ENCODE results near the gene ACOT6. TPM values are rescaled to one million over a fixed set of nuclear protein-coding genes. Genes with fewer than 3 reads are reported as not detected.
"Not testable (repeated sequence)": the region's sequence is repeated elsewhere in the genome, so short reads cannot be mapped to it uniquely, and the experiment has no call there.

Gene ACOT6
- total RNA-seq, 6 donors from 2014 or later: not detected

- DNase-seq: no peak
- H3K9me3 ChIP-seq: no peaks in the 10 kb centered on the region
- TF ChIP-seq, protein P1, sequence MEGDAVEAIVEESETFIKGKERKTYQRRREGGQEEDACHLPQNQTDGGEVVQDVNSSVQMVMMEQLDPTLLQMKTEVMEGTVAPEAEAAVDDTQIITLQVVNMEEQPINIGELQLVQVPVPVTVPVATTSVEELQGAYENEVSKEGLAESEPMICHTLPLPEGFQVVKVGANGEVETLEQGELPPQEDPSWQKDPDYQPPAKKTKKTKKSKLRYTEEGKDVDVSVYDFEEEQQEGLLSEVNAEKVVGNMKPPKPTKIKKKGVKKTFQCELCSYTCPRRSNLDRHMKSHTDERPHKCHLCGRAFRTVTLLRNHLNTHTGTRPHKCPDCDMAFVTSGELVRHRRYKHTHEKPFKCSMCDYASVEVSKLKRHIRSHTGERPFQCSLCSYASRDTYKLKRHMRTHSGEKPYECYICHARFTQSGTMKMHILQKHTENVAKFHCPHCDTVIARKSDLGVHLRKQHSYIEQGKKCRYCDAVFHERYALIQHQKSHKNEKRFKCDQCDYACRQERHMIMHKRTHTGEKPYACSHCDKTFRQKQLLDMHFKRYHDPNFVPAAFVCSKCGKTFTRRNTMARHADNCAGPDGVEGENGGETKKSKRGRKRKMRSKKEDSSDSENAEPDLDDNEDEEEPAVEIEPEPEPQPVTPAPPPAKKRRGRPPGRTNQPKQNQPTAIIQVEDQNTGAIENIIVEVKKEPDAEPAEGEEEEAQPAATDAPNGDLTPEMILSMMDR (IDR thresholded peaks at IDR 0.05): no peak
- TF ChIP-seq POLR2A (IDR thresholded peaks at IDR 0.05): no peak
- TF ChIP-seq POLR2AphosphoS5 (IDR thresholded peaks at IDR 0.05): no peak
- TF ChIP-seq EP300 (IDR thresholded peaks at IDR 0.05): no peak
- no peak overlapping the region for H3K4me3 ChIP-seq
- 79 to 87% methylated on average over 1 of the region's 1 CpG for WGBS, 2 donors
- no peak for ATAC-seq (ENCODE audit: low FRiP score in 2 of 2)
- H3K36me3 ChIP-seq: no peaks in the 10 kb centered on the region
- no peaks in the 10 kb centered on the region for H3K27me3 ChIP-seq
- H3K27ac ChIP-seq: no peak overlapping the region
- peaks cover 3 to 17% (median 9%) of the 10 kb centered on the region in 4 donors for H3K4me1 ChIP-seq
Measured at GRCh38 chr14:73588695-73589094, 23.6 kb upstream of the ACOT6 start.

GRCh38 chr14:73589116-73589515, 23.2 kb upstream of the ACOT6 start:
- DNase-seq (no peak), ATAC-seq (ENCODE audit: low FRiP score in 2 of 2) (no peak)
- TF ChIP-seq POLR2A (IDR thresholded peaks at IDR 0.05) (no peak), POLR2AphosphoS5 (IDR thresholded peaks at IDR 0.05) (no peak), EP300 (IDR thresholded peaks at IDR 0.05) (no peak)
- TF ChIP-seq, protein P1 (IDR thresholded peaks at IDR 0.05): no peak
- Histone ChIP-seq H3K4me3 (no peak overlapping the region), H3K36me3 (no peaks in the 10 kb centered on the region), H3K27ac (no peak overlapping the region), H3K4me1 (peaks cover 3 to 17% (median 9%) of the 10 kb centered on the region in 4 donors), H3K27me3 (no peaks in the 10 kb centered on the region), H3K9me3 (no peaks in the 10 kb centered on the region)
- WGBS, 2 donors: 78 to 83% methylated on average over 4 of the region's 4 CpGs

DNA sequence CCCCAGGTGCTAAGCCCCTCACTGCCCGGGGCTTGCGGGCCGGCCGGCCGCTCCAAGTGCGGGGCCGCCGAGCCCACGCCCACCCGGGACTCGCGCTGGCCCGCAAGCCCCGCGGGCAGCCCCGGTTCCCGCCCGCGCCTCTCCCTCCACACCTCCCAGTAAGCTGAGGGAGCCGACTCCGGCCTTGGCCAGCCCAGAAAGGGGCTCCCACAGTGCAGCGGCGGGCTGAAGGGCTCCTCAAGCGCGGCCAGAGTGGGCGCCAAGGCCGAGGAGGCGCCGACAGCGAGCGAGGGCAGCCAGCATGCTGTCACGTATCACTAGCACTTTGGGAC, 21.7 kb upstream of the ACOT6 start:
- not testable (repeated sequence) for ATAC-seq (ENCODE audit: low FRiP score in 2 of 2); H3K27me3 ChIP-seq; H3K36me3 ChIP-seq; H3K27ac ChIP-seq; H3K4me3 ChIP-seq; H3K9me3 ChIP-seq
- peaks cover 3 to 17% (median 9%) of the 10 kb centered on the region in 4 donors for H3K4me1 ChIP-seq
- 95 to 98% methylated on average over 16 to 28 of the region's 32 CpGs for WGBS, 2 donors
- DNase-seq: peak in 1 of 2 donors; percentile 72

- H3K27me3 ChIP-seq: no peaks in the 10 kb centered on the region
- H3K36me3 ChIP-seq: no peaks in the 10 kb centered on the region
- H3K4me1 ChIP-seq: peaks cover 3 to 17% (median 9%) of the 10 kb centered on the region in 4 donors
- ATAC-seq (ENCODE audit: low FRiP score in 2 of 2): peak; percentile 84 to 93
- TF ChIP-seq POLR2AphosphoS5 (IDR thresholded peaks at IDR 0.05) (no peak), POLR2A (IDR thresholded peaks at IDR 0.05) (peak in 1 of 4 donors; percentile 42), EP300 (IDR thresholded peaks at IDR 0.05) (no peak)
- TF ChIP-seq, protein P1 (IDR thresholded peaks at IDR 0.05): peak in 3 of 6 experiments; percentile 27 to 56 (median 34)
- no peaks in the 10 kb centered on the region for H3K9me3 ChIP-seq
- peak; percentile 23 to 92 for DNase-seq
- peak within 1 kb of the TSS; percentile 62 to 79 (median 70) for H3K4me3 ChIP-seq
- peak within 1 kb of the TSS in 3 of 4 donors; percentile 46 to 75 (median 48) for H3K27ac ChIP-seq
- 3 to 12% methylated on average over 14 to 52 of the region's 89 CpGs for WGBS, 2 donors
Measured at GRCh38 chr14:73591690-73592449, 20.4 kb upstream of the ACOT6 start, which contains the start of gene ACOT4. Gene ACOT4 (plus strand): TSS chr14:73591873. CDS start chr14:73591960, 87 bp downstream.

- Histone ChIP-seq H3K4me3 (no peak overlapping the region), H3K27me3 (no peaks in the 10 kb centered on the region), H3K36me3 (no peaks in the 10 kb centered on the region), H3K4me1 (peaks cover 3 to 17% (median 9%) of the 10 kb centered on the region in 4 donors), H3K27ac (no peak overlapping the region), H3K9me3 (no peaks in the 10 kb centered on the region)
- WGBS, 2 donors: 84 to 91% methylated on average over 9 of the region's 9 CpGs
- ATAC-seq (ENCODE audit: low FRiP score in 2 of 2) (no peak), DNase-seq (no peak)
- TF ChIP-seq, protein P1 (IDR thresholded peaks at IDR 0.05): no peak
- TF ChIP-seq POLR2AphosphoS5 (IDR thresholded peaks at IDR 0.05) (no peak), POLR2A (IDR thresholded peaks at IDR 0.05) (no peak), EP300 (IDR thresholded peaks at IDR 0.05) (no peak)
Measured at GRCh38 chr14:73594491-73594890, 17.8 kb upstream of the ACOT6 start.

Measured in upper lobe of left lung (tissue), 6 donors.